Measurements from ENCODE around the gene FAM219A.
A peak's percentile ranks its signal among the peaks of the same experiment; 100 is the strongest.

Gene FAM219A

GRCh38 chr9:34399729-34400128 lies 58.6 kb downstream of the FAM219A start:
- DNase-seq: no peak

GRCh38 chr9:34398875-34399274 lies 59.5 kb downstream of the FAM219A start:
- no peak for DNase-seq

GRCh38 chr9:34396276-34397214 lies 61.8 kb downstream of the FAM219A start:
- DNase-seq: no peak

- no peak for DNase-seq
These were observed 65.9 kb downstream of the FAM219A start for GRCh38 chr9:34392511-34392910.

- DNase-seq: no peak
These were observed 71.1 kb downstream of the FAM219A start for GRCh38 chr9:34387239-34387638.

- no peak for DNase-seq
These were observed 71.7 kb downstream of the FAM219A start for GRCh38 chr9:34386656-34387055.

GRCh38 chr9:34385561-34386230 lies 72.7 kb downstream of the FAM219A start:
- no peak for DNase-seq

GRCh38 chr9:34384368-34385165 lies 73.8 kb downstream of the FAM219A start:
- no peak for DNase-seq

- DNase-seq: no peak
These were observed 74.5 kb downstream of the FAM219A start for GRCh38 chr9:34383904-34384303.

GRCh38 chr9:34382879-34383278 lies 75.5 kb downstream of the FAM219A start:
- no peak for DNase-seq

GRCh38 chr9:34382054-34382453 lies 76.3 kb downstream of the FAM219A start:
- DNase-seq: no peak

- DNase-seq: no peak
These were observed 77.0 kb downstream of the FAM219A start for GRCh38 chr9:34381323-34381722.

GRCh38 chr9:34380511-34381315 lies 77.7 kb downstream of the FAM219A start:
- peak; percentile 73 for DNase-seq

- DNase-seq: no peak
These were observed 78.3 kb downstream of the FAM219A start for GRCh38 chr9:34380034-34380510.

GRCh38 chr9:34379334-34380033 lies 78.9 kb downstream of the FAM219A start:
- peak; percentile 72 for DNase-seq

- DNase-seq: no peak
These were observed 79.9 kb downstream of the FAM219A start for GRCh38 chr9:34378376-34379060.

GRCh38 chr9:34377404-34377746 lies 81.0 kb downstream of the FAM219A start:
- no peak for DNase-seq

- peak; percentile 84 for DNase-seq
These were observed 81.6 kb downstream of the FAM219A start, which contains the start of gene MYORG for GRCh38 chr9:34376596-34377403. Gene MYORG, minus strand, starts transcription at chr9:34376898. Its CDS starts 3,955 bp downstream, at chr9:34372943.

- DNase-seq: no peak
These were observed 82.3 kb downstream of the FAM219A start for GRCh38 chr9:34375901-34376595.

All from fibroblast of skin of right biceps (primary cell).